NCI-H748 treated with DMSO at 0.1 percent for 48 hours (cell line): ENCODE results near the gene DDTL.
"Not testable (repeated sequence)": the region's sequence is repeated elsewhere in the genome, so short reads cannot be mapped to it uniquely, and the experiment has no call there.

Source experiments
- DNase-seq: peaks from one replicate; lab custom pipeline; 2025; lab: John Stamatoyannopoulos, UW

Gene DDTL

GRCh38 chr22:23966568-23966967 is at the start of gene DDTL:
DDTL (plus strand) TSS chr22:23966888; CDS start chr22:23966915, 27 bp downstream.
- DNase-seq, result not testable (repeated sequence)

- DNase-seq, result not testable (repeated sequence)
These were observed 46.4 kb upstream of the DDTL start for GRCh38 chr22:23920267-23920611.

DNA sequence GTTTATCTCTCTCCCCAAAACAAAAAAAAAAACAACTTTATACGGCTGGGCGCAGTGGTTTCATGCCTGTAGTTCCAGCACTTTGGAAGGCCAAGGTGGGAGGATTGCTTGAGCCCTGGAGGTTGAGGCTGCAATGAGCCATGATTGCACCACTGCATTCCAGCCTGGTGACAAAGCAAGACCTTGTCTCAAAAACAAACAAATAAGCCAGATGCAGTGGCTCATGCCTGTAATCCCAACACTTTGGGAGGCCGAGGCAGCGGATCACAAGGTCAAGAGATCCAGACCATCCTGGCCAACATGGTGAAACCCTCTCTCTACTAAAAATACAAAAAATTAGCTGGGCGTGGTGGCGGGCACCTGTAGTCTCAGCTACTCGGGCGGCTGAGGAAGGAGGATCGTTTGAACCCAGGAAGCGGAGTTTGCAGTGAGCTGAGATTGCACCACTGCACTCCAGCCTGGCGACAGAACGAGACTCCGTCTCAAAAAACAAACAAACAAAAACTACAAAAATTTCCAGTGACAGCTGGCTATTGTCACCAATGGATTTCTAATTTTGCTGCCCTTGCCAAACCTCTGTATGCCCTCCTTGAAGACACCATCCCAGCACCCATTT is 45.0 kb upstream of the DDTL start:
- DNase-seq, result not testable (repeated sequence)

- DNase-seq, result no peak
These were observed 43.8 kb upstream of the DDTL start for GRCh38 chr22:23922921-23923320.

DNA sequence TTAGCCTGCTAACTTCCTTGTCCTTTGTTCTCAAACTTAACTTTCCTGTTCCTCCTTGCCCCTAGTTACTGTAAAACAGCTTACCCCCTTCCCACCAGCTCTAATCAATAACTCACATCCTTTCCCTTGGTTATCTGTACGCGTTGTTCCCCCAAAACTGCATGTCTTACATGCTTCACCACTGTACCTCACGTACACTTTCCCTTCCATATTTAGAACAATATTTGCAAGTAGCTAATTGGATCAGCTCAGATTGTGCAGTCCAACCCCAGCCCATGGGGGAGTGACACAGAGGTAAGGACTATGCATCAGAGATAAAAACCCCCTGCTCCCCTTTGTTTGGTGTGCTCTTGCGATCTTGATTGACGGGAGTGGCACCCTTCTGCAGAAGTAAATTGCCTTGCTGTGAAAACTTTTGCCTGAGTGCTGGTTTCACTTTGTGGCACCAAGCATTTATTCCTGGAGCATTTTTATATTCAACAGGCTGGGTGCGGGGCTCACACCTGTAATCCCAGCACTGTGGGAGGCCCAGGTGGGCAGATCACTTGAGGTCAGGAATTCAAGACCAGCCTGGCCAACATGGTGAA is 41.6 kb upstream of the DDTL start:
- DNase-seq, result no peak

DNA sequence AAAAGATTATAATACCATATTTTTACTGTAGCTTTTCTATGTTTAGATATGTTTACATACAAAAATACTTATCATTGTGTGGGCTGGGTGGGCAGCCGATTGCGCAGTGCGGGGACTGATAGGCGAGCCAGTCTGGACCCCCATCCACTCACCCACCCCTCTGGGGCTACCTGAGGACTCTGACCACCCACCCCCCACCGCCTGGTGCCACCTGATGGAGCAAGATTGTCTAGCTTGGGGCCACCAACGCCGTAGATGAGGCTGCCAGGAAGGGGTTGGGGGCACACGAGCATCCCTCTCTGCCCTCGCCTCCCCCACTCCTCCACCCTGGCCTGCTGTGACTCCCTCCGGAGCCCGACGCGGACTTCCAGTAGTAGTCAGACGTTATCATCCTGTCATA is 40.1 kb upstream of the DDTL start:
- no peak for DNase-seq

DNA sequence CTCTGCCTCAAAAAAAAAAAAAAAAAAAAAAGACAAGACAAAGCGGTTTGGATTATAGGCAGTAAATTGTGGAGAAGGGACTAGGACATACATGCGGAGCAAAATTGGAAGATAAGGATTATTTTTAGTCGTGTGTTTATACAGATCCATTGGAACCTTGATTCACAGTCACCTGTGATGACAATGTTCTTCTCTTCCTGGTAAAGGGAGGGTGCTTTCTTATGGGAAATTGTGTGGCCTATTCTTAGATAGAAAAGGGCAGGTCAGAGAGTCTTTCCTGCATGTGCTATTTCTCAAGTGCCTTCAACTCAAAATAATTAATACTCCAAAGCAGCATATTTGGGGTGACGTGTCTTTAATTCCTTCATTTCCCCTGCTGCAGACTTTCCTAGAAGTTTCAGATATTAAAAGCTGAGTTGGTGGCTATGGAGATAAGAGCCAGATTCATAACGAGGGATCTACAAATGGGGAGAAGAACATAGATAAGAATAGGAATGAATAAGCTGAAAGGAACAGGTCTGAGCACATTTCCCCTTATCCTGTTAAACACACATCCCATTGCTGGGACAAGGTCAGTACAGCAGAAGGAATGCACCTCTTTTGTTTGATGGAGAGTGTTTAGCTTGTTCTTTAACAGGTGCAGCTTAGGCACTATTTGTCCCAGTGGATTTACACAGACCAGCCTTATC is 28.2 kb upstream of the DDTL start:
- DNase-seq, result no peak

GRCh38 chr22:23939017-23939357 is 27.7 kb upstream of the DDTL start:
- DNase-seq, result no peak

- not testable (repeated sequence) for DNase-seq
These were observed 26.5 kb upstream of the DDTL start for GRCh38 chr22:23940166-23940565.

DNA sequence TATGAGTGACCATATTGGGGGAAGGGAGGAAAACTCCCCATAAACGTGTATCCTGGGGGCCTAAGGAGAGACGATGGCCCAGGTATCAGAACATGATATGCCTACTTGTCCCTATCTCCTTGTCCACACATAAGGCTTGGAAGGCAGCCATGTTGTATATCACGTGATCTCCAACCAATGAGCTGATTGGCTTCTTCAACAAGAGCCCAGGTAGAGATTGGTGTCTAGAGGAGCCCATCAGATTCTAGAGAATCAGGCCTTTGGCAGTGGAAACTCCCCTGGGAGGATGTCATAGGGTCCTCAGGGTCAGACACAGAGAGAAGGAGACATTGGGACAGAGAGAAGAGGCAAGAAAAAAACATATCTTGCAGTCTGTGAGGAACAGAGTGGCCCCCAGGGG is 19.3 kb upstream of the DDTL start:
- DNase-seq, result not testable (repeated sequence)

DNA sequence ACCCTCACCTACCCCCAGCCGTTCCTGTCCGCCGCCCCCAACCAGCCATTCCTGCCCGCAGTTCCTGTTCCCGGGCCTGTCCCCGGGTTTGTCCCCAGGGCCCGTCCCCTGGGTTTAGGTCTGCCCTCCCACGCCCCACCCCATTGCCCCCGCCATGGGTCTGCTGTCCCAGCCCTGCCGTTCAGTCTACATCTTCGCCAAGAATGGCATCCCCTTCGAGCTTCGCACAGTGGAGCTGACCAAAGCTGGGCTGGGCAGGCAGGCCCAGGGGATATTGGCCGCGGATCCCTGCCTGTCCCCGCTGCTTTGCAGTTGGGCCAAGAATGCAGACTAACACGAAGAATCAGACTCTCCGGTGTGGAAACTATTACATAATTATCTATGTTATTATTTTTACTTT is 16.9 kb upstream of the DDTL start:
- not testable (repeated sequence) for DNase-seq

GRCh38 chr22:23951383-23951782 is 15.3 kb upstream of the DDTL start:
- DNase-seq, result not testable (repeated sequence)

DNA sequence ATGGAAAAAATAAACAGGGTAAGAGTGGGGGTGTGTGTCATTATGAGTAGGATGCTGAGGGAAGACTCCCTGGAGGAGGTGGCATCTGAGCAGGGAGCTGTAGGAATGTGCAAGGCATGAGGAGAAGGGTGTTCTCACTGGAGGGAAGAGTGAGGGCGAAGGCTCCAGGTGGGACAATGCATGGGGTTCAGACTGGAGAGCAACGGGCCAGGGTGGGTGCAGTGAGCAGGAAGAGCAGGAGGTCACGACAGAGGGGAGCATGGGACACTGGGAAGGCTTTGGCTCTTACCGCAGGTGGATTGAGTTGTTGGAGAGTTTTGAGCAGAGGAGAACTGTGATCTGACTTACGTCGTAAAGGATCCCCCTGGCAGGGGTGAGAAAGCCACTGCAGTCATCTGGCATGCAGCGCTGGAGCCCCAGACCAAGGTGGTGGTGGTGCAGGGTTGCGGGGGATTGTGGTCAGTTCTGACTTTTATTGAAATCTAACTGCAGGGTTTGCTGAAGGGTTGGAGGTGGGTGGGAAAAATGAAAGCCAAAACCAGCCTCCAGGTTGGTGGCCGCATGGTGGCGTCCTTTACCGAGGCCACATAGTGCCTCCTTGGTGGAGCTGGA is 13.8 kb upstream of the DDTL start:
- not testable (repeated sequence) for DNase-seq

DNA sequence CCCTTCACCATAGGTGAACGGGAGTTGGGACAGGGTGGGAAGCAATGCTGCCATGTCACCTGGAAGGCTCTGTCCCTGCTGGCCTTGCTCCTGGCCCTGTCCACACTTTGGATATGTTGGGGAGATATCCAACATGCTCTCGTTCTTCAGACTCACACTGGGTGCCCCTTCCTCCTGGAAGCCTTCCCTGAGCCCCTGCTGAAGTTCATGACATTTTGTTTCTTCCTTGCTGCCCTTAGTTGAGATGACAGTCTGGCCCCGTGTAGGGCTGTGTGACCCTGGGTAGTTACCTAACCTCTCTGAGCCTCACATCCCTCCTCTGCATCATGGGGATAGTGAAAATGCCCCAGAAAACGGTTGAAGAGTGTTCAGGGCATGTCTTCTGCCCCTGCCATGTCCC is 13.2 kb upstream of the DDTL start:
- not testable (repeated sequence) for DNase-seq

DNA sequence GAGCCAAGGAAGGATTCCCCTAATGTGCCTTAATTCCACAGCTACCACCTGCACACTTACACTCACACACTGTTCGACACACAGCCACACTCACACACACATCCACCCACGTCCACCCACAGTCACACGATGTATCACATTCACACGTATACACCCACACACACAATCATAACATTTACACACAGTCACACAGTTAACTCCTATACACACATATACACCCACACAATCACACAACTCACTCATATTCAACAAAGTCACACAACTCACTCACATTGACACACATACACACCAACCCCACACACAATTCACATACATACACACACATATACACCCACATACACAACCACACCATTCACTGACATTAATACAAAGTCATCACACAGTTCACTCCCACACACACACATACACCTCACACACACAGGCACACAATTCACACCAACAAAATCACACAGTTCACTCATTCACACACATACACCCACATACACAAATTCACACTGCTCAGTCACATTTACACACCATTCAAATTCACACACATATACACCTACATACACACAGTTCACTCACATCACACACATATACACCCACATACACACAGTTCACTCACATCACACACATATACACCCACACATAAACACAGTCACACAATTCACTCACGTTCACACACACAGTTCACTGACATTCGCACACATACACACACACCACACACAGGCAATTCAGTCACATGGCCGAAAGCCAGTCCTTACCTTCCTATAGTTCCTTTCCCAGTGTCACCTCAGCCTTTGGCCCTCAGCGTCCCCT is 12.3 kb upstream of the DDTL start:
- not testable (repeated sequence) for DNase-seq

DNA sequence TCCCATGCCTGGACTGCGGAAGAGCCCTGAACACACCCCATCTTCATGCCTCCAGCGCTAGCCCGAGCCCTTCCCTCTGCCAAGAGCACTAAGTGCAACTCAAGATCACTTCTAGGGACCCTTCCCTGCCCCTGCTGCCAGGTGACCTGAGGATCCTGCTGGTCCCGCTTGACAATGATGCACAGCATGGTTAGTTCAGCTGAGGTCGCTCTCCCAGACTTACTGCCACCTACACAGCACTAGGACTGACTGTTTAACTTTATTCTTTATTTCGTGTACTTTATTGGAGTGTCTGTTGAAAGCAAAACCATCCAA is 11.7 kb upstream of the DDTL start:
- not testable (repeated sequence) for DNase-seq

DNA sequence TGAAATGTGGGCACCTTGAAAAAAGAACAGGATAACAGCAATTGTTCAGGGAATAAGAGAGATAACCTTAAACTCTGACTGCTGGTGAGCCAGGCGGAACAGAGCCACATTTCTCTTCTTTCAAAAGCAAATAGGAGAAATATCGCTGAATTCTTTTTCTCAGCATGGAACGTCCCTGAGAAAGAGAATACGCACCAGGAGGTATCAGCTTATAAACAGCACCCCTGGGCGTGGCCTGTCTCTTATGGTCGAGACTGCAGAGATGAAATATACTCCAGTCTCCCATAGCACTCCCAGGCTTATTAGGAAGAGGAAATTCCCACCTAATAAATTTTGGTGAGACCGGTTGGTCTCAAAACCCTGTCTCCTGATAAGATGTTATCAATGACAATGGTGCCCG is 10.8 kb upstream of the DDTL start:
- DNase-seq, result not testable (repeated sequence)

GRCh38 chr22:23956301-23956900 is 10.3 kb upstream of the DDTL start:
- not testable (repeated sequence) for DNase-seq

DNA sequence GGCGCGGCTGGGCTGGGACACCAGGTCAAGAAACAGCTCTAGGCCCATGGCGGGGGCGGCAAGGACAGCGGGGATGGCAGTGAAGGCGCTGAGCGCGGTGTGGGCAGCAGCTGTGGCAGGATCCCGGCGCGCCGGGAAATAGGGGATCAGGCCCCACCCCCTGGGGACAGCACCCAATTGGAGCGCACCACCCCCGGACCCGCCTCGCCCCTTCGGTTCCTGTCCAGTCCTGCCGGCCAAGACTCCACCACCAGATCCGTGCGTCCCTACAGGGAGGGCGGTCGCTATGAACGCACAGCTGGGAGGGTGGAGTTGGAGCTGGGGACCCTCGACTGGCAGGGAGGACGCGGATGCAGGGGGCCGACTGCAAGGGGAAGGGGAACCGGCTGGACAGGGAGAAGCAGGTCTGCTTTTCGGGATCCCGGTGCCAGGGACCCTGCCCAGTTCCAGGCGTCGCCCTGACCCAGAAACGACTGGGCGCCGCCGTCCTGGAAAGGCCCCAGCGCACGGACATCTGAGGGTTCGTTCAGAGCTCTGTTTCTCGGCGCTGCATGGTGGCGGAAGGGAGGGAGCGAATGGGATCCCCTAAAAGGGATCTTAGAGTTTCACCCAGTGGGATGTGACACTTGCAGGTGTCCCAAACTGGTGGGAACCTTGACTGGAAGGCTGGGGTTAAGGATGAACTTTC is 5.5 kb upstream of the DDTL start, which contains the start of gene GSTT2B:
Gene GSTT2B (minus strand): TSS at position 112 of the 688 bp plus-strand sequence. CDS start 64 bp downstream, at position 48.
- DNase-seq, result not testable (repeated sequence)

DNA sequence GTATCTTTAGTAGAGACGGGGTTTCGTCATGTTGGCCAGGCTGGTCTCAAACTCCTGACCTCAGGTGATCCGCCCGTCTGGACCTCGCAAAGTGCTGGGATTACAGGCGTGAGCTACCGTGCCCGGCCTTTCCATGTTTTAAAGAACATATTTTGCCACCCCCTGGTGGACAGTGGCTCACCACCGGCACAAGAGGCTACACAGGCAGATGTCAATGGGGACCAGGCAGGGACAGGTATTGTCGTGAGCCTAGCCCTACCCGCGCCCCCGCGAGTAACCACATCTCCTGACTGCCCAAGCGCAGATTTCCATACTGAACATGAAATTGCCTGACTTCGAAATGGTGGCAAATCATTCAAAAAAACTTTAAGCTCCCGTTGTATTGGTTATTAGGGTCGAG is 594 bp upstream of the DDTL start:
- DNase-seq, result not testable (repeated sequence)

- no peak for DNase-seq
These were observed 2.4 kb downstream of the DDTL start for GRCh38 chr22:23969071-23969470.
